Measurements from ENCODE around the gene ENTPD2.

DNA sequence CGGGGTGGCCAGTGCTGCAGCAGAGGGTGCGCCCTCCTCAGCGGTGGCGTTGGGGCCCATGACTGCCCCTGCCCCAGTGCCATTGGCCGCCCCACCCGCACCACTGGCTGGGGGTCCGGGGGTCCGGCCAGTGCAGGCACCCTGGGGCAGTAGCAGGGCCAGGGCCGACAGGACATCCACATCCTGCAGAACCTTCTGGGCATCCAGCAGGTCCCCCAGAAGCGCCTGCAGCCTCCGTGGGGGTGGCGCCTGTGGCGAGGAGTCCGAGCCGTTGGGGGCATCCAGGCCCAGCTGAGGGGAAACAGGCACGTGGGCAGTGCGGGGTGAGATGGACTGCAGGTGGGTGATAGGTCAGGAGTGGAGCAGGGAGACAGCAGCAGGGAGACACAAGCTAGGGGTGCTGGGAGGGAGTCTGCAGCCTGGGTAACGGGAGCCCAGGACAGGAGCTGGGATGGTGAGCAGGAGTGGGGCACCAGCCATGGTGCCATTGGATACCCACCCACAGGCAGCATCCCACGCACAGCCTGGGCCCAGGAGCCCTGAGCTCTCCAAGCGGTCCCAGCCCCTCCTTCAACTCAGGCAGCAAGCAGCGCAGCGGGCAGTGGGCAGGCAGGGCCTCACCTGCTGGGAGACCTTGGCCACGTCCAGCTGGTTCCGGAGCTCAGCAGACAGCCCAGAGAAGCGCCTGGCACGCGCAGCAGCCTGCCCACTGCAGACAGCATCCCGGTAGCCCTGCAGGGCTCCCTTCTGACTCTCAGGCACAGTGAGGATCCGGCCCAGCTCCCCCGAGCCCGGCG lies 32.9 kb downstream of the ENTPD2 start:
- TF ChIP-seq ELF4 (IDR thresholded peaks at IDR 0.05) (no peak), SP1 (IDR thresholded peaks at IDR 0.05) (no peak), ZNF384 (IDR thresholded peaks at IDR 0.05) (no peak), FOXK2 (IDR thresholded peaks at IDR 0.05) (no peak), SUZ12 (IDR thresholded peaks at IDR 0.05) (no peak), TARDBP (IDR thresholded peaks at IDR 0.05) (no peak), BHLHE40 (IDR thresholded peaks at IDR 0.05; ENCODE audit: borderline replicate concordance) (no peak), NFRKB (IDR thresholded peaks at IDR 0.05) (no peak), LEF1 (IDR thresholded peaks at IDR 0.05; ENCODE audit: borderline replicate concordance) (no peak), FOXA1 (IDR thresholded peaks at IDR 0.05) (no peak), FOXM1 (IDR thresholded peaks at IDR 0.05; ENCODE audit: borderline replicate concordance) (no peak)

Measured in HEK293T (cell line).